Measurements from ENCODE around the gene HIPK2.

The HIPK2 gene

GRCh38 chr7:139791316-139791715 is 13.5 kb upstream of the HIPK2 start:
- H3K4me1 ChIP-seq (ENCODE audit: control insufficient read depth in 5 of 5, insufficient read depth in 5 of 5, low read length in 5 of 5), result no peaks in the 10 kb centered on the region
- no peak overlapping the region for H3K9ac ChIP-seq (ENCODE audit: low read length in 5 of 5)
- no peaks in the 10 kb centered on the region for H3K9me3 ChIP-seq (ENCODE audit: control insufficient read depth in 5 of 5, low read length in 5 of 5)
- no peaks in the 10 kb centered on the region for H3K27me3 ChIP-seq (ENCODE audit: control insufficient read depth in 5 of 5, insufficient read depth in 4 of 5, low read length in 5 of 5)
- H3K27ac ChIP-seq (ENCODE audit: low read depth, low read length), result no peak overlapping the region
- no peak overlapping the region for H3K4me3 ChIP-seq (ENCODE audit: low read depth in 1 of 5, low read length in 5 of 5)
- H3K36me3 ChIP-seq (ENCODE audit: control insufficient read depth in 5 of 5, insufficient read depth in 5 of 5, low read length in 5 of 5), result no peaks in the 10 kb centered on the region

- Histone ChIP-seq H3K9ac (ENCODE audit: low read length in 5 of 5) (no peak overlapping the region), H3K27ac (ENCODE audit: low read depth, low read length) (no peak overlapping the region), H3K36me3 (ENCODE audit: control insufficient read depth in 5 of 5, insufficient read depth in 5 of 5, low read length in 5 of 5) (no peaks in the 10 kb centered on the region), H3K9me3 (ENCODE audit: control insufficient read depth in 5 of 5, low read length in 5 of 5) (no peaks in the 10 kb centered on the region), H3K4me1 (ENCODE audit: control insufficient read depth in 5 of 5, insufficient read depth in 5 of 5, low read length in 5 of 5) (peaks cover 0 to 17% (median 11%) of the 10 kb centered on the region in 5 donors), H3K27me3 (ENCODE audit: control insufficient read depth in 5 of 5, insufficient read depth in 4 of 5, low read length in 5 of 5) (no peaks in the 10 kb centered on the region), H3K4me3 (ENCODE audit: low read depth in 1 of 5, low read length in 5 of 5) (no peak overlapping the region)
Observed at GRCh38 chr7:139784648-139785047, 6.8 kb upstream of the HIPK2 start.

- Histone ChIP-seq H3K4me3 (ENCODE audit: low read depth in 1 of 5, low read length in 5 of 5) (no peak overlapping the region), H3K9me3 (ENCODE audit: control insufficient read depth in 5 of 5, low read length in 5 of 5) (no peaks in the 10 kb centered on the region), H3K27ac (ENCODE audit: low read depth, low read length) (no peak overlapping the region), H3K9ac (ENCODE audit: low read length in 5 of 5) (no peak overlapping the region), H3K27me3 (ENCODE audit: control insufficient read depth in 5 of 5, insufficient read depth in 4 of 5, low read length in 5 of 5) (no peaks in the 10 kb centered on the region), H3K4me1 (ENCODE audit: control insufficient read depth in 5 of 5, insufficient read depth in 5 of 5, low read length in 5 of 5) (peaks cover 0 to 21% (median 13%) of the 10 kb centered on the region in 5 donors), H3K36me3 (ENCODE audit: control insufficient read depth in 5 of 5, insufficient read depth in 5 of 5, low read length in 5 of 5) (no peaks in the 10 kb centered on the region)
Observed at GRCh38 chr7:139783647-139784385, 6.0 kb upstream of the HIPK2 start.

- no peaks in the 10 kb centered on the region for H3K27me3 ChIP-seq (ENCODE audit: control insufficient read depth in 5 of 5, insufficient read depth in 4 of 5, low read length in 5 of 5)
- peaks cover 0 to 28% (median 19%) of the 10 kb centered on the region in 5 donors for H3K4me1 ChIP-seq (ENCODE audit: control insufficient read depth in 5 of 5, insufficient read depth in 5 of 5, low read length in 5 of 5)
- H3K9me3 ChIP-seq (ENCODE audit: control insufficient read depth in 5 of 5, low read length in 5 of 5), result no peaks in the 10 kb centered on the region
- H3K27ac ChIP-seq (ENCODE audit: low read depth, low read length), result no peak overlapping the region
- no peak overlapping the region for H3K9ac ChIP-seq (ENCODE audit: low read length in 5 of 5)
- no peaks in the 10 kb centered on the region for H3K36me3 ChIP-seq (ENCODE audit: control insufficient read depth in 5 of 5, insufficient read depth in 5 of 5, low read length in 5 of 5)
- H3K4me3 ChIP-seq (ENCODE audit: low read depth in 1 of 5, low read length in 5 of 5), result no peak overlapping the region
Observed at GRCh38 chr7:139782932-139783331, 5.1 kb upstream of the HIPK2 start.

- H3K27ac ChIP-seq (ENCODE audit: low read depth, low read length), result peak overlapping the region; percentile 96
- no peaks in the 10 kb centered on the region for H3K9me3 ChIP-seq (ENCODE audit: control insufficient read depth in 5 of 5, low read length in 5 of 5)
- no peaks in the 10 kb centered on the region for H3K27me3 ChIP-seq (ENCODE audit: control insufficient read depth in 5 of 5, insufficient read depth in 4 of 5, low read length in 5 of 5)
- H3K36me3 ChIP-seq (ENCODE audit: control insufficient read depth in 5 of 5, insufficient read depth in 5 of 5, low read length in 5 of 5), result peaks cover 0 to 3% (median 0%) of the 10 kb centered on the region in 5 donors
- peaks cover 2 to 37% (median 33%) of the 10 kb centered on the region in 5 donors for H3K4me1 ChIP-seq (ENCODE audit: control insufficient read depth in 5 of 5, insufficient read depth in 5 of 5, low read length in 5 of 5)
- peak overlapping the region; percentile 85 to 96 (median 92) for H3K9ac ChIP-seq (ENCODE audit: low read length in 5 of 5)
- H3K4me3 ChIP-seq (ENCODE audit: low read depth in 1 of 5, low read length in 5 of 5), result peak overlapping the region; percentile 83 to 96 (median 94)
Observed at GRCh38 chr7:139777133-139777891, 486 bp downstream of the HIPK2 start.

- Histone ChIP-seq H3K4me3 (ENCODE audit: low read depth in 1 of 5, low read length in 5 of 5) (peak overlapping the region; percentile 83 to 96 (median 94)), H3K9me3 (ENCODE audit: control insufficient read depth in 5 of 5, low read length in 5 of 5) (no peaks in the 10 kb centered on the region), H3K4me1 (ENCODE audit: control insufficient read depth in 5 of 5, insufficient read depth in 5 of 5, low read length in 5 of 5) (peaks cover 2 to 44% (median 39%) of the 10 kb centered on the region in 5 donors), H3K36me3 (ENCODE audit: control insufficient read depth in 5 of 5, insufficient read depth in 5 of 5, low read length in 5 of 5) (peaks cover 0 to 3% (median 0%) of the 10 kb centered on the region in 5 donors), H3K9ac (ENCODE audit: low read length in 5 of 5) (peak overlapping the region; percentile 85 to 96 (median 92)), H3K27ac (ENCODE audit: low read depth, low read length) (peak overlapping the region; percentile 96), H3K27me3 (ENCODE audit: control insufficient read depth in 5 of 5, insufficient read depth in 4 of 5, low read length in 5 of 5) (no peaks in the 10 kb centered on the region)
Observed at GRCh38 chr7:139776486-139777132, 1.2 kb downstream of the HIPK2 start.

GRCh38 chr7:139775829-139776266 is 1.9 kb downstream of the HIPK2 start:
- Histone ChIP-seq H3K9ac (ENCODE audit: low read length in 5 of 5) (peak overlapping the region; percentile 85 to 96 (median 92)), H3K27me3 (ENCODE audit: control insufficient read depth in 5 of 5, insufficient read depth in 4 of 5, low read length in 5 of 5) (no peaks in the 10 kb centered on the region), H3K4me3 (ENCODE audit: low read depth in 1 of 5, low read length in 5 of 5) (peak overlapping the region; percentile 83 to 96 (median 94)), H3K36me3 (ENCODE audit: control insufficient read depth in 5 of 5, insufficient read depth in 5 of 5, low read length in 5 of 5) (peaks cover 0 to 3% (median 0%) of the 10 kb centered on the region in 5 donors), H3K4me1 (ENCODE audit: control insufficient read depth in 5 of 5, insufficient read depth in 5 of 5, low read length in 5 of 5) (peaks cover 2 to 41% (median 39%) of the 10 kb centered on the region in 5 donors), H3K27ac (ENCODE audit: low read depth, low read length) (peak overlapping the region; percentile 96), H3K9me3 (ENCODE audit: control insufficient read depth in 5 of 5, low read length in 5 of 5) (no peaks in the 10 kb centered on the region)

GRCh38 chr7:139774376-139774775 is 3.4 kb downstream of the HIPK2 start:
- Histone ChIP-seq H3K27me3 (ENCODE audit: control insufficient read depth in 5 of 5, insufficient read depth in 4 of 5, low read length in 5 of 5) (no peaks in the 10 kb centered on the region), H3K4me3 (ENCODE audit: low read depth in 1 of 5, low read length in 5 of 5) (no peak overlapping the region), H3K36me3 (ENCODE audit: control insufficient read depth in 5 of 5, insufficient read depth in 5 of 5, low read length in 5 of 5) (peaks cover 0 to 10% (median 5%) of the 10 kb centered on the region in 5 donors), H3K9me3 (ENCODE audit: control insufficient read depth in 5 of 5, low read length in 5 of 5) (no peaks in the 10 kb centered on the region), H3K27ac (ENCODE audit: low read depth, low read length) (peak overlapping the region; percentile 96), H3K4me1 (ENCODE audit: control insufficient read depth in 5 of 5, insufficient read depth in 5 of 5, low read length in 5 of 5) (peaks cover 2 to 44% (median 41%) of the 10 kb centered on the region in 5 donors), H3K9ac (ENCODE audit: low read length in 5 of 5) (no peak overlapping the region)

- no peaks in the 10 kb centered on the region for H3K27me3 ChIP-seq (ENCODE audit: control insufficient read depth in 5 of 5, insufficient read depth in 4 of 5, low read length in 5 of 5)
- H3K4me3 ChIP-seq (ENCODE audit: low read depth in 1 of 5, low read length in 5 of 5), result no peak overlapping the region
- peaks cover 0 to 12% (median 5%) of the 10 kb centered on the region in 5 donors for H3K36me3 ChIP-seq (ENCODE audit: control insufficient read depth in 5 of 5, insufficient read depth in 5 of 5, low read length in 5 of 5)
- no peaks in the 10 kb centered on the region for H3K9me3 ChIP-seq (ENCODE audit: control insufficient read depth in 5 of 5, low read length in 5 of 5)
- peaks cover 2 to 47% (median 39%) of the 10 kb centered on the region in 5 donors for H3K4me1 ChIP-seq (ENCODE audit: control insufficient read depth in 5 of 5, insufficient read depth in 5 of 5, low read length in 5 of 5)
- peak overlapping the region; percentile 96 for H3K27ac ChIP-seq (ENCODE audit: low read depth, low read length)
- no peak overlapping the region for H3K9ac ChIP-seq (ENCODE audit: low read length in 5 of 5)
Observed at GRCh38 chr7:139773371-139773770, 4.4 kb downstream of the HIPK2 start.

Data from subcutaneous abdominal adipose tissue (tissue), 5 donors.